ENCODE data around the gene SEMA4D.

The SEMA4D gene

GRCh38 chr9:89497978-89498851 is at the start of gene SEMA4D:
Gene SEMA4D (minus strand): TSS chr9:89498113. CDS start chr9:89405456, 92,657 bp downstream.
- peak; percentile 62 for DNase-seq

GRCh38 chr9:89547000-89547399 is 49.1 kb upstream of the SEMA4D start:
- DNase-seq, result no peak

- no peak for DNase-seq
Observed at GRCh38 chr9:89544279-89544661, 46.4 kb upstream of the SEMA4D start.

- DNase-seq, result no peak
Observed at GRCh38 chr9:89543621-89544278, 45.8 kb upstream of the SEMA4D start.

GRCh38 chr9:89543111-89543510 is 45.2 kb upstream of the SEMA4D start:
- DNase-seq, result no peak

- DNase-seq, result no peak
Observed at GRCh38 chr9:89542401-89543021, 44.6 kb upstream of the SEMA4D start.

GRCh38 chr9:89541798-89542197 is 43.9 kb upstream of the SEMA4D start:
- DNase-seq, result no peak

- DNase-seq, result no peak
Observed at GRCh38 chr9:89539374-89539773, 41.5 kb upstream of the SEMA4D start.

- DNase-seq, result no peak
Observed at GRCh38 chr9:89538871-89539270, 41.0 kb upstream of the SEMA4D start.

- DNase-seq, result no peak
Observed at GRCh38 chr9:89537166-89537565, 39.3 kb upstream of the SEMA4D start.

- DNase-seq, result no peak
Observed at GRCh38 chr9:89536600-89536999, 38.7 kb upstream of the SEMA4D start.

GRCh38 chr9:89536145-89536574 is 38.2 kb upstream of the SEMA4D start:
- DNase-seq, result peak; percentile 53

GRCh38 chr9:89535461-89535860 is 37.5 kb upstream of the SEMA4D start:
- no peak for DNase-seq

- DNase-seq, result no peak
Observed at GRCh38 chr9:89534515-89535287, 36.8 kb upstream of the SEMA4D start.

GRCh38 chr9:89533411-89534095 is 35.6 kb upstream of the SEMA4D start:
- no peak for DNase-seq

- no peak for DNase-seq
Observed at GRCh38 chr9:89532944-89533343, 35.0 kb upstream of the SEMA4D start.

- DNase-seq, result no peak
Observed at GRCh38 chr9:89532478-89532877, 34.6 kb upstream of the SEMA4D start.

GRCh38 chr9:89531766-89532165 is 33.9 kb upstream of the SEMA4D start:
- no peak for DNase-seq

- peak; percentile 26 for DNase-seq
Observed at GRCh38 chr9:89530726-89531125, 32.8 kb upstream of the SEMA4D start.

- DNase-seq, result peak; percentile 68
Observed at GRCh38 chr9:89529243-89530035, 31.5 kb upstream of the SEMA4D start.

- peak; percentile 43 for DNase-seq
Observed at GRCh38 chr9:89528540-89528939, 30.6 kb upstream of the SEMA4D start.
